ENCODE results near the gene C1orf174.

Gene C1orf174

DNA sequence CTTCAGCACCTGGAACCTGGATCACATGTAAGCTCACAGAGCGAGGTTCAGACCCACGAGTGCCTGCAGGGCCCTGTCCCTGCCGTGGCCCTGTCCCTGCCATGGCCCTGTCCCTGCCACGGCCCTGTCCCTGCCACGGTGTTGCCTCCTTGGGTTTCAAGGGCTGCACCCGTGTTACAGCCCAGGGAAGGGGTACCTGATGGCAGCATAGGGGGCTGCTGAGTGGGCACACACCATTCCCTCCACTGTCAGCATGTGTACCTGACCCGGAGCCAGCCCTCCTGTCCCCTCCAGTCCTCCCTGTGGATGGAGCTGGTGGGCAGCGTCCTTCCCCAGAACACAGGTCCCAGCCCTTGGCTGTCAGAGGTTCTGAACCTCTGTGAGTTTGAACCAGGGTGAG lies 27.5 kb downstream of the C1orf174 start:
- TF ChIP-seq, protein P1, sequence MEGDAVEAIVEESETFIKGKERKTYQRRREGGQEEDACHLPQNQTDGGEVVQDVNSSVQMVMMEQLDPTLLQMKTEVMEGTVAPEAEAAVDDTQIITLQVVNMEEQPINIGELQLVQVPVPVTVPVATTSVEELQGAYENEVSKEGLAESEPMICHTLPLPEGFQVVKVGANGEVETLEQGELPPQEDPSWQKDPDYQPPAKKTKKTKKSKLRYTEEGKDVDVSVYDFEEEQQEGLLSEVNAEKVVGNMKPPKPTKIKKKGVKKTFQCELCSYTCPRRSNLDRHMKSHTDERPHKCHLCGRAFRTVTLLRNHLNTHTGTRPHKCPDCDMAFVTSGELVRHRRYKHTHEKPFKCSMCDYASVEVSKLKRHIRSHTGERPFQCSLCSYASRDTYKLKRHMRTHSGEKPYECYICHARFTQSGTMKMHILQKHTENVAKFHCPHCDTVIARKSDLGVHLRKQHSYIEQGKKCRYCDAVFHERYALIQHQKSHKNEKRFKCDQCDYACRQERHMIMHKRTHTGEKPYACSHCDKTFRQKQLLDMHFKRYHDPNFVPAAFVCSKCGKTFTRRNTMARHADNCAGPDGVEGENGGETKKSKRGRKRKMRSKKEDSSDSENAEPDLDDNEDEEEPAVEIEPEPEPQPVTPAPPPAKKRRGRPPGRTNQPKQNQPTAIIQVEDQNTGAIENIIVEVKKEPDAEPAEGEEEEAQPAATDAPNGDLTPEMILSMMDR (IDR thresholded peaks at IDR 0.05; ENCODE audit: insufficient read depth, low read length, poor library complexity, severe bottlenecking), result no peak
- no peak for TF ChIP-seq EZH2phosphoT487 (conservative IDR thresholded peaks at IDR 0.05; ENCODE audit: low read length)
- H3K9me3 ChIP-seq (ENCODE audit: insufficient read depth, low read length), result no peaks in the 10 kb centered on the region
- H3K4me3 ChIP-seq (ENCODE audit: insufficient read depth, low read length, poor library complexity, severe bottlenecking), result no peak overlapping the region
- H3K9ac ChIP-seq (ENCODE audit: low read length), result no peak overlapping the region
- H3K9me2 ChIP-seq (replicated peaks; ENCODE audit: insufficient read depth, low read length), result no peaks in the 10 kb centered on the region
- no peak overlapping the region for H3K4me2 ChIP-seq (ENCODE audit: low read depth, low read length, poor library complexity, severe bottlenecking)
- H3F3A ChIP-seq (ENCODE audit: insufficient read depth), result no peaks in the 10 kb centered on the region
- no peak overlapping the region for H2AFZ ChIP-seq (ENCODE audit: low read depth, low read length, severe bottlenecking)
- no peaks in the 10 kb centered on the region for H3K27me3 ChIP-seq (ENCODE audit: low read length)
- H3K36me3 ChIP-seq (ENCODE audit: low read length), result no peaks in the 10 kb centered on the region
- no peaks in the 10 kb centered on the region for H4K20me1 ChIP-seq (ENCODE audit: low read depth, low read length)
- no peaks in the 10 kb centered on the region for H3K79me2 ChIP-seq (ENCODE audit: insufficient read depth, low read length)
- no peak overlapping the region for H3K27ac ChIP-seq (ENCODE audit: low read depth, low read length)

DNA sequence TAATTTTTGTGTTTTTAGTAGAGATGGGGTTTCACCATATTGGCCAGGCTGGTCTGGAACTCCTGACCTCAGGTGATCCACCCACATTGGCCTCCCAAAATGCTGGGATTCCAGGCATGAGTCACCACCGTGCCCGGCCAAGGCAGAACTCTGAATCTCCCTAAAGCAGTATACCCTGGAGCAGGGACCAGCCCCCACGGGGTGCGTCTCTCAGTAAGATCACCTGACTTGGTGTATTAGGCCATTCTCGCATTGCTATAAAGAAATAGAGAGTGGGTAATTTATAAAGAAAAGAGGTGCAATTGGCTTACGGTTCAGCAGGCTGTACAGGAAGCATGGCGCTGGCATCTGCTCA lies 28.6 kb downstream of the C1orf174 start:
- Histone ChIP-seq H3K79me2 (ENCODE audit: insufficient read depth, low read length) (no peaks in the 10 kb centered on the region), H3K27me3 (ENCODE audit: low read length) (no peaks in the 10 kb centered on the region), H3K36me3 (ENCODE audit: low read length) (no peaks in the 10 kb centered on the region), H3K4me2 (ENCODE audit: low read depth, low read length, poor library complexity, severe bottlenecking) (no peak overlapping the region), H3K27ac (ENCODE audit: low read depth, low read length) (no peak overlapping the region), H3K9me2 (replicated peaks; ENCODE audit: insufficient read depth, low read length) (no peaks in the 10 kb centered on the region), H3K9me3 (ENCODE audit: insufficient read depth, low read length) (no peaks in the 10 kb centered on the region), H3K4me3 (ENCODE audit: insufficient read depth, low read length, poor library complexity, severe bottlenecking) (no peak overlapping the region), H4K20me1 (ENCODE audit: low read depth, low read length) (no peaks in the 10 kb centered on the region), H3F3A (ENCODE audit: insufficient read depth) (no peaks in the 10 kb centered on the region), H3K9ac (ENCODE audit: low read length) (no peak overlapping the region), H2AFZ (ENCODE audit: low read depth, low read length, severe bottlenecking) (no peak overlapping the region)
- TF ChIP-seq, protein P1 (IDR thresholded peaks at IDR 0.05; ENCODE audit: insufficient read depth, low read length, poor library complexity, severe bottlenecking), result no peak
- no peak for TF ChIP-seq EZH2phosphoT487 (conservative IDR thresholded peaks at IDR 0.05; ENCODE audit: low read length)

DNA sequence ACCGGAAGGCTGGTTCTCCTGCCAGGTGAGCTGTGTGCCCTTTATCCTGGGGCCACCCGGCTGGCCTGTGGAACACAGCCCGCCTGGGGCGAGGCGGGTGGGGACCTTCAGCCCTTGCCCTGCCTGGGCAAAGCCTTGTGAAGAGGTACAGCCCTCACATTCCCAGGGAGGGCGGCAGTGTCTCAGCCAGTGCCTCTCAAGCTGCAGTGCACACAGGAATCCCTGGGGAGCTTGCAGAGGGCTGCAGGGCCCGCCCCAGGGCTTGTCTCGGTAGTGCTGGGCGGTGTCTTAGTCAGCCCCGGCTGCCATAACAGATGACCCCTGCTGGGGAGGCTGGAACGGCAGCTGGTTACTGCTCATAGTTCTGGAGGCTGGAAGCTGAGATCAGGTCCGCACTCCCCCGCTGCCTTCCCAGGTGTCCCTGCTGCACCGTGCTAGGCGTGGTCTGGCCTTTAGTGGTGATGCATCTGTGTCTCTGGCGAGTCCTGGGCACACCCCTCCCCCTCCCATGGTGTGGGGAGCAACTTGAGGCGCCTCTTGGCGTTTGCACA lies 30.2 kb downstream of the C1orf174 start:
- Histone ChIP-seq H3K36me3 (ENCODE audit: low read length) (no peaks in the 10 kb centered on the region), H3F3A (ENCODE audit: insufficient read depth) (no peaks in the 10 kb centered on the region), H3K79me2 (ENCODE audit: insufficient read depth, low read length) (no peaks in the 10 kb centered on the region), H3K4me3 (ENCODE audit: insufficient read depth, low read length, poor library complexity, severe bottlenecking) (no peak overlapping the region), H3K9me2 (replicated peaks; ENCODE audit: insufficient read depth, low read length) (no peaks in the 10 kb centered on the region), H3K9me3 (ENCODE audit: insufficient read depth, low read length) (no peaks in the 10 kb centered on the region), H3K9ac (ENCODE audit: low read length) (no peak overlapping the region), H3K4me2 (ENCODE audit: low read depth, low read length, poor library complexity, severe bottlenecking) (no peak overlapping the region), H3K27ac (ENCODE audit: low read depth, low read length) (no peak overlapping the region), H2AFZ (ENCODE audit: low read depth, low read length, severe bottlenecking) (no peak overlapping the region), H3K27me3 (ENCODE audit: low read length) (no peaks in the 10 kb centered on the region), H4K20me1 (ENCODE audit: low read depth, low read length) (no peaks in the 10 kb centered on the region)
- TF ChIP-seq, protein P1 (IDR thresholded peaks at IDR 0.05; ENCODE audit: insufficient read depth, low read length, poor library complexity, severe bottlenecking), result no peak
- TF ChIP-seq EZH2phosphoT487 (conservative IDR thresholded peaks at IDR 0.05; ENCODE audit: low read length), result no peak
